HEK293T (cell line): ENCODE measurements around the gene POU5F1.
"Not testable (repeated sequence)": the region's sequence is repeated elsewhere in the genome, so short reads cannot be mapped to it uniquely, and the experiment has no call there.

ENCODE experiments used
- CTCF ChIA-PET: fragments of 350-600 bp; formaldehyde crosslinking; extraction: SDS; loops from one replicate; lab custom pipeline; 2021; ENCODE audit warnings: antibody characterized with exemption, inconsistent platforms; lab: Yijun Ruan, JAX
- POLR2A ChIA-PET: fragments of 350-600 bp; formaldehyde crosslinking; extraction: SDS; loops from one replicate; lab custom pipeline; 2020; ENCODE audit warnings: antibody characterized with exemption, inconsistent platforms; lab: Yijun Ruan, JAX
- DNase-seq: peaks from one replicate; pipeline ENCODE4 v3.0.0; 2012; ENCODE audit warnings: mixed read lengths; ENCODE audit errors: extremely low spot score
- ARNT ChIP-seq: fragments of 450-650 bp; IDR thresholded peaks from 2 replicates; pipeline ENCODE4 v1.6.1; 2017; ENCODE audit warnings: mild to moderate bottlenecking
- BHLHE40 ChIP-seq: fragments of 450-650 bp; IDR thresholded peaks from 2 replicates; pipeline ENCODE4 v1.6.1; 2016; ENCODE audit warnings: mild to moderate bottlenecking, moderate library complexity, borderline replicate concordance
- CTBP1 ChIP-seq: fragments of 450-650 bp; IDR thresholded peaks from 2 replicates; pipeline ENCODE4 v1.6.1; 2016; ENCODE audit warnings: borderline replicate concordance
- ELF4 ChIP-seq: fragments of 450-650 bp; IDR thresholded peaks from 2 replicates; pipeline ENCODE4 v1.6.1; 2017; ENCODE audit warnings: antibody characterized with exemption
- FOXA1 ChIP-seq: fragments of 450-650 bp; IDR thresholded peaks from 2 replicates; pipeline ENCODE4 v1.6.1; 2016; ENCODE audit warnings: mild to moderate bottlenecking
- FOXK2 ChIP-seq: fragments of 450-650 bp; IDR thresholded peaks from 2 replicates; pipeline ENCODE4 v1.6.1; 2016; ENCODE audit warnings: mild to moderate bottlenecking
- FOXM1 ChIP-seq: fragments of 450-650 bp; IDR thresholded peaks from 2 replicates; pipeline ENCODE4 v1.6.1; 2017; ENCODE audit warnings: mild to moderate bottlenecking, borderline replicate concordance
- HDGF ChIP-seq: fragments of 450-650 bp; IDR thresholded peaks from 2 replicates; pipeline ENCODE4 v1.6.1; 2017; ENCODE audit warnings: antibody characterized with exemption, borderline replicate concordance
- L3MBTL2 ChIP-seq: fragments of 450-650 bp; conservative IDR thresholded peaks from 2 replicates; pipeline ENCODE4 v1.6.1; 2016; ENCODE audit warnings: mild to moderate bottlenecking
- LEF1 ChIP-seq: fragments of 450-650 bp; IDR thresholded peaks from 2 replicates; pipeline ENCODE4 v1.6.1; 2017; ENCODE audit warnings: mild to moderate bottlenecking, borderline replicate concordance
- NFRKB ChIP-seq: fragments of 450-650 bp; IDR thresholded peaks from 2 replicates; pipeline ENCODE4 v1.6.1; 2016; ENCODE audit warnings: mild to moderate bottlenecking, moderate library complexity
- PKNOX1 ChIP-seq: fragments of 450-650 bp; IDR thresholded peaks from 2 replicates; pipeline ENCODE4 v1.6.1; 2016
- SP1 ChIP-seq: fragments of 450-650 bp; IDR thresholded peaks from 2 replicates; pipeline ENCODE4 v1.6.1; 2017
- SUZ12 ChIP-seq: fragments of 450-650 bp; IDR thresholded peaks from 2 replicates; pipeline ENCODE4 v1.6.1; 2016; ENCODE audit warnings: mild to moderate bottlenecking
- TARDBP ChIP-seq: fragments of 450-650 bp; IDR thresholded peaks from 2 replicates; pipeline ENCODE4 v1.6.1; 2016
- ZNF384 ChIP-seq: fragments of 450-650 bp; IDR thresholded peaks from 2 replicates; pipeline ENCODE4 v1.6.1; 2016

POU5F1 gene

GRCh38 chr6:31197559-31198305 lies 27.2 kb upstream of the POU5F1 start:
- ChIA-PET POLR2A (interaction anchor here (1.0 to 2.5 kb wide), 6 partner anchors 11 to 171 kb away, joined by 3 to 12 read pairs (median 4); no protein-coding TSS in a partner anchor), CTCF (interaction anchor here (0.6 to 2.3 kb wide), 8 partner anchors 13 to 293 kb away, joined by 3 to 20 read pairs (median 4); no protein-coding TSS in a partner anchor)
- TF ChIP-seq HDGF (no peak), SUZ12 (no peak)
- peak; percentile 51 for DNase-seq

GRCh38 chr6:31196251-31197022 lies 26.0 kb upstream of the POU5F1 start:
- DNase-seq = not testable (repeated sequence)
- POLR2A ChIA-PET = interaction anchor here (1.0 to 2.5 kb wide), 3 partner anchors 162 to 172 kb away, joined by 3 to 12 read pairs (median 4); no protein-coding TSS in a partner anchor
- CTCF ChIA-PET = interaction anchor here (0.6 to 2.3 kb wide), 8 partner anchors 63 to 248 kb away, joined by 3 to 20 read pairs (median 4); no protein-coding TSS in a partner anchor

GRCh38 chr6:31195308-31195979 lies 25.0 kb upstream of the POU5F1 start:
- CTCF ChIA-PET = interaction anchor here (2.3 kb wide), 1 partner anchor 171 kb away, joined by 20 read pairs; no protein-coding TSS in a partner anchor
- POLR2A ChIA-PET = interaction anchor here (2.5 kb wide), 1 partner anchor 171 kb away, joined by 12 read pairs; no protein-coding TSS in a partner anchor
- not testable (repeated sequence) for DNase-seq

GRCh38 chr6:31194061-31194834 lies 23.8 kb upstream of the POU5F1 start:
- TF ChIP-seq NFRKB (no peak), TARDBP (no peak), SUZ12 (no peak), FOXM1 (no peak), PKNOX1 (no peak), SP1 (no peak)
- ChIA-PET CTCF (interaction anchor here (1.4 kb wide), 1 partner anchor 173 kb away, joined by 7 read pairs; no protein-coding TSS in a partner anchor), POLR2A (interaction anchor here (0.8 kb wide), 1 partner anchor 41 kb away, joined by 3 read pairs; no protein-coding TSS in a partner anchor)
- no peak for DNase-seq

- POLR2A ChIA-PET = no interaction called here
- CTCF ChIA-PET = interaction anchor here (0.7 to 1.8 kb wide), 4 partner anchors 56 to 174 kb away, joined by 3 to 10 read pairs (median 4); no protein-coding TSS in a partner anchor
- TF ChIP-seq CTBP1 = no peak
- no peak for TF ChIP-seq FOXA1
- TF ChIP-seq L3MBTL2 = no peak
- no peak for TF ChIP-seq FOXM1
- no peak for TF ChIP-seq FOXK2
- no peak for TF ChIP-seq HDGF
- TF ChIP-seq SUZ12 = no peak
- TF ChIP-seq SP1 = no peak
- no peak for TF ChIP-seq BHLHE40
- no peak for TF ChIP-seq TARDBP
- no peak for TF ChIP-seq PKNOX1
- TF ChIP-seq ZNF384 = no peak
- TF ChIP-seq ARNT = no peak
- TF ChIP-seq ELF4 = no peak
- TF ChIP-seq LEF1 = no peak
- no peak for DNase-seq
Measured at GRCh38 chr6:31193206-31193605, 22.7 kb upstream of the POU5F1 start.

- CTCF ChIA-PET = interaction anchor here (0.6 to 1.8 kb wide), 7 partner anchors 43 to 174 kb away, joined by 3 to 11 read pairs (median 4); no protein-coding TSS in a partner anchor
- peak; percentile 29; the same call in 1 of the 2 replicates for TF ChIP-seq ZNF384
- POLR2A ChIA-PET = not testable (repeated sequence)
- peak; percentile 54 for DNase-seq
Measured at GRCh38 chr6:31192431-31193105, 22.1 kb upstream of the POU5F1 start.
